ENCODE measurements around the gene DOCK3.

DNA sequence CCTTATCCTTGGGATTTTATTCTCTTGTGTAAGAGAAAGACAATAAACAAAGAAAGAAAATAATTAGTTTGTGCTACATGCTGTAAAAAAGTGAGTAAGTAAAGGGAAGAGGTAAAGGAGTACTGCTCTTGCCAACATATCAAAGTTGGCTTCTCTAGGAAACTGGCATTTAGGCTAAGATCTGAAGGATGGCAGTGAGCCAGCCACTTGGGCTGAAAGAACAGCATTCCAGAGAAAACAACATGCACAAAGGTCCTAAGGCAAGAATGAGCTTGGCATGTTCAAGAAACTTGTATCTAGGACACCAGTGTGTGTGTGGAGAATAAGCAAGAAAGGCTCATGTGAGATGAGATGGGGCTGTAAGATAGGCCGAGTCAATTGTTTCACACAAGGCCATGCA lies 464.9 kb downstream of the DOCK3 start:
- TF ChIP-seq POLR2A (IDR thresholded peaks at IDR 0.05; ENCODE audit: low read depth, low read length) (no peak), TAF1 (IDR thresholded peaks at IDR 0.05; ENCODE audit: borderline replicate concordance, low read depth, low read length) (no peak)
